Keratinocyte (primary cell): ENCODE results near the gene OSBPL8. TPM values are rescaled to one million over a fixed set of nuclear protein-coding genes. Genes with fewer than 3 reads are reported as not detected.

Experiments used
- DNase-seq: peaks from one replicate; pipeline ENCODE4 v3.0.0-alpha.2; 2011; ENCODE audit warnings: low read depth, missing footprints, low spot score
- FAIRE-seq: peaks from 2 replicates; lab custom pipeline; 2011; peaks lifted over from hg19 to GRCh38; lab: Jason Lieb, UNC
- H2AFZ ChIP-seq: 2 replicates; pipeline ENCODE4 v1.6.0; 2012; ENCODE audit warnings: low read length, control low read depth, inconsistent platforms; ENCODE audit not compliant: control insufficient read depth
- H3K27ac ChIP-seq: 2 replicates; pipeline ENCODE4 v1.5.1; 2011; ENCODE audit warnings: low read length; ENCODE audit not compliant: control insufficient read depth, insufficient read depth
- H3K27me3 ChIP-seq: 3 replicates; pipeline ENCODE4 v1.6.0; 2011; ENCODE audit warnings: low read length; ENCODE audit not compliant: control insufficient read depth, insufficient read depth; ENCODE audit errors: extremely low read depth
- H3K36me3 ChIP-seq, 2 experiments: 2 replicates in 1 of 2; 3 replicates in 1 of 2; pipeline ENCODE4 v1.5.1; 2011; ENCODE audit warnings: low read length in 2 of 2, mild to moderate bottlenecking in 1 of 2; ENCODE audit not compliant: control insufficient read depth in 2 of 2, insufficient read depth in 2 of 2; ENCODE audit errors: extremely low read depth in 1 of 2
- H3K4me1 ChIP-seq: 3 replicates; pipeline ENCODE4 v1.5.1; 2011; ENCODE audit warnings: low read length; ENCODE audit not compliant: control insufficient read depth, insufficient read depth; ENCODE audit errors: extremely low read depth
- H3K4me2 ChIP-seq: 3 replicates; pipeline ENCODE4 v1.6.0; 2011; ENCODE audit warnings: low read depth, low read length; ENCODE audit not compliant: control insufficient read depth, insufficient read depth; ENCODE audit errors: extremely low read depth
- H3K4me3 ChIP-seq, 3 experiments: fragments of 200-600 bp in 1 of 3; sonication (generic) in 1 of 3; 2 replicates in 2 of 3; 3 replicates in 1 of 3; pipeline ENCODE4 v1.5.1; 2011 to 2016; ENCODE audit warnings: low read length in 3 of 3, mild to moderate bottlenecking in 3 of 3, control low read depth in 2 of 3, inconsistent platforms in 1 of 3, low read depth in 1 of 3, mixed read lengths in 1 of 3, mixed run types in 1 of 3, moderate library complexity in 1 of 3; ENCODE audit not compliant: control insufficient read depth in 2 of 3, insufficient read depth in 2 of 3; ENCODE audit errors: extremely low read depth in 1 of 3
- H3K79me2 ChIP-seq: 2 replicates; pipeline ENCODE4 v1.6.0; 2012; ENCODE audit warnings: low read length; ENCODE audit not compliant: control insufficient read depth, insufficient read depth
- H3K9ac ChIP-seq: 3 replicates; pipeline ENCODE4 v1.6.0; 2011; ENCODE audit warnings: low read length; ENCODE audit not compliant: control insufficient read depth, insufficient read depth; ENCODE audit errors: extremely low read depth
- H3K9me1 ChIP-seq: 3 replicates; pipeline ENCODE4 v1.6.0; 2011; ENCODE audit warnings: low read length; ENCODE audit not compliant: control insufficient read depth, insufficient read depth; ENCODE audit errors: extremely low read depth
- H3K9me3 ChIP-seq: 2 replicates; pipeline ENCODE4 v1.5.1; 2012; ENCODE audit warnings: low read depth, low read length; ENCODE audit not compliant: control insufficient read depth
- H4K20me1 ChIP-seq: 3 replicates; pipeline ENCODE4 v1.6.0; 2011; ENCODE audit warnings: low read length; ENCODE audit not compliant: control insufficient read depth, insufficient read depth; ENCODE audit errors: extremely low read depth
- CTCF ChIP-seq, 3 experiments: IDR thresholded peaks in 1 of 3; conservative IDR thresholded peaks in 1 of 3; optimal IDR thresholded peaks in 1 of 3; 2 replicates in 2 of 3; 3 replicates in 1 of 3; pipeline versions ENCODE3 to v1.5.1; 2011; ENCODE audit warnings: low read length in 3 of 3, mild to moderate bottlenecking in 3 of 3, moderate library complexity in 2 of 3, control low read depth in 1 of 3, inconsistent platforms in 1 of 3; ENCODE audit not compliant: insufficient read depth in 2 of 3; ENCODE audit errors: extremely low read depth in 1 of 3
- EZH2 ChIP-seq: IDR thresholded peaks from one replicate; pipeline ENCODE4 v1.6.1; 2012; ENCODE audit warnings: inconsistent platforms, mild to moderate bottlenecking, low read length, moderate library complexity
- dilution Hi-C: fragments of 300-500 bp; cut with MboI; formaldehyde crosslinking; loops from one replicate; pipeline ENCODE4 v1.7.0; 2020; ENCODE audit warnings: low sequenced_read_pairs; ENCODE audit not compliant: extremely low pct_ligation_motif_present
- polyA plus RNA-seq, 5 experiments: library from polyadenylated mRNA; depleted of rRNA in 3 of 5; stranded (reverse) in 3 of 5; stranded (forward) in 1 of 5; unstranded in 1 of 5; fragments of >200 nt; gene quantifications; 1 replicate in 1 of 5; 2 replicates in 3 of 5; 3 replicates in 1 of 5; pipeline versions ENCODE4 v1.2.1 to v1.2.3, GENCODE V29; 2011 to 2012; ENCODE audit warnings: missing spikeins in 2 of 5, low read depth in 1 of 5, low replicate concordance in 1 of 5

OSBPL8 gene
- polyA plus RNA-seq, 1 donor (not counting 4 experiments of a cell fraction or from before 2014, with no cell fraction given), result 33.7 TPM

- TF ChIP-seq EZH2 (no peak), CTCF (optimal IDR thresholded peaks at IDR 0.05 in 1 of 3, IDR thresholded peaks at IDR 0.05 in 1 of 3, conservative IDR thresholded peaks at IDR 0.05 in 1 of 3; ENCODE audit: extremely low read depth in 1 of 3, insufficient read depth in 2 of 3, low read length in 3 of 3) (no peak)
- Histone ChIP-seq H3K9ac (no peak overlapping the region), H3K4me1 (no peaks in the 10 kb centered on the region), H2AFZ (no peak overlapping the region), H3K4me3 (no peak overlapping the region), H3K4me2 (no peak overlapping the region), H3K27ac (no peak overlapping the region), H3K9me1 (no peaks in the 10 kb centered on the region), H3K79me2 (no peaks in the 10 kb centered on the region), H3K36me3 (peaks cover 0 to 4% of the 10 kb centered on the region in 2 experiments), H4K20me1 (no peaks in the 10 kb centered on the region), H3K9me3 (no peaks in the 10 kb centered on the region), H3K27me3 (no peaks in the 10 kb centered on the region)
- dilution Hi-C loops, result no loop called here
- FAIRE-seq (no peak), DNase-seq (no peak)
These were observed 161.5 kb downstream of the OSBPL8 start for GRCh38 chr12:76398106-76398505.

GRCh38 chr12:76391461-76391860 lies 168.1 kb downstream of the OSBPL8 start:
- peaks cover 8% of the 10 kb centered on the region for H3K4me1 ChIP-seq
- peaks cover 5 to 10% of the 10 kb centered on the region in 2 experiments for H3K36me3 ChIP-seq
- TF ChIP-seq EZH2 (no peak), CTCF (optimal IDR thresholded peaks at IDR 0.05 in 1 of 3, IDR thresholded peaks at IDR 0.05 in 1 of 3, conservative IDR thresholded peaks at IDR 0.05 in 1 of 3; ENCODE audit: extremely low read depth in 1 of 3, insufficient read depth in 2 of 3, low read length in 3 of 3) (no peak)
- no peak overlapping the region for H3K9ac ChIP-seq
- DNase-seq, result no peak
- peak overlapping the region; percentile 26 for H3K4me2 ChIP-seq
- dilution Hi-C loops, result no loop called here
- no peak for FAIRE-seq
- no peaks in the 10 kb centered on the region for H4K20me1 ChIP-seq
- no peaks in the 10 kb centered on the region for H3K79me2 ChIP-seq
- H2AFZ ChIP-seq, result no peak overlapping the region
- H3K9me1 ChIP-seq, result no peaks in the 10 kb centered on the region
- peak overlapping the region; percentile 33 for H3K27ac ChIP-seq
- no peaks in the 10 kb centered on the region for H3K9me3 ChIP-seq
- H3K27me3 ChIP-seq, result no peaks in the 10 kb centered on the region
- no peak overlapping the region for H3K4me3 ChIP-seq
